HUES6 (cell line): ENCODE measurements around the gene SEMA4C.

Experiments
- H3K27ac ChIP-seq: 2 replicates; pipeline ENCODE4 v1.7.0; 2013; ENCODE audit warnings: low read depth, mild to moderate bottlenecking, low read length, inconsistent platforms
- H3K27me3 ChIP-seq: 2 replicates; pipeline ENCODE4 v1.6.1; 2013; ENCODE audit warnings: low read length; ENCODE audit not compliant: control insufficient read depth, insufficient read depth
- H3K36me3 ChIP-seq: 2 replicates; pipeline ENCODE4 v1.6.1; 2013; ENCODE audit warnings: low read length; ENCODE audit not compliant: control insufficient read depth, insufficient read depth
- H3K4me1 ChIP-seq: 2 replicates; pipeline ENCODE4 v1.6.1; 2013; ENCODE audit warnings: low read length; ENCODE audit not compliant: control insufficient read depth, insufficient read depth
- H3K4me3 ChIP-seq: 2 replicates; pipeline ENCODE4 v1.5.1; 2013; ENCODE audit warnings: low read depth, low read length
- H3K9ac ChIP-seq: one replicate; pipeline ENCODE4 v1.6.1; 2013; ENCODE audit warnings: mild to moderate bottlenecking, low read length
- H3K9me3 ChIP-seq: 2 replicates; pipeline ENCODE4 v1.6.1; 2013; ENCODE audit warnings: low read depth, low read length; ENCODE audit not compliant: control insufficient read depth, insufficient read depth

SEMA4C gene

GRCh38 chr2:96879545-96880040 lies 9.7 kb upstream of the SEMA4C start:
- H3K27me3 ChIP-seq: 0 out of 2 replicates have a peak, but pooled peaks cover 5% of the 10 kb centered on the region
- H3K27ac ChIP-seq: no peak overlapping the region
- H3K36me3 ChIP-seq: no peaks in the 10 kb centered on the region
- H3K4me3 ChIP-seq: no peak overlapping the region
- H3K9me3 ChIP-seq: no peaks in the 10 kb centered on the region
- H3K9ac ChIP-seq: no peak overlapping the region
- peaks cover 82% of the 10 kb centered on the region for H3K4me1 ChIP-seq

GRCh38 chr2:96878796-96879544 lies 9.1 kb upstream of the SEMA4C start:
- H3K4me1 ChIP-seq: peaks cover 82% of the 10 kb centered on the region
- no peak overlapping the region for H3K4me3 ChIP-seq
- no peaks in the 10 kb centered on the region for H3K36me3 ChIP-seq
- H3K9ac ChIP-seq: no peak overlapping the region
- H3K27me3 ChIP-seq: 0 out of 2 replicates have a peak, but pooled peaks cover 5% of the 10 kb centered on the region
- H3K27ac ChIP-seq: no peak overlapping the region
- H3K9me3 ChIP-seq: no peaks in the 10 kb centered on the region

DNA sequence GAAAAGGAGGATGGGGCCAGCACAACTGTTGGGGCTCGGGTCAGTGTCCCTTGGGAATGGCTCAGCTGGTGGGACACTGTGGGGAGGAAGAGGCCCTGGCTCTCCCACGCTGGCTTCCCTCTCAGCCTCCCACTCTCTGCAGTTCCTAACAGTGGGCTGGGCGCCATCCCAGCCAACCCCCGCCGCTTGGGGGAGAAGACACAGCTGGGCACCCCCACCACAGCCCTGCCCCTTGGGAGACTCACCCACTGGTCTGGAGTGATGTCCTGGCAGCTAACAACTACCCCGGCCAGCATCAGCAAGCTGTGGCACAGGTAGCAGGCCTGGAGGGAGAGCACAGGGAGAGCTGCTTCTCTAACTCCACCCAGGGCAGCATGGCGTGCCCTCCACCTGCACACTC lies 8.3 kb upstream of the SEMA4C start:
- Histone ChIP-seq H3K27me3 (no peaks in the 10 kb centered on the region), H3K9me3 (no peaks in the 10 kb centered on the region), H3K27ac (no peak overlapping the region), H3K4me3 (no peak overlapping the region), H3K4me1 (peaks cover 82% of the 10 kb centered on the region), H3K36me3 (no peaks in the 10 kb centered on the region), H3K9ac (no peak overlapping the region)

GRCh38 chr2:96877631-96878092 lies 7.8 kb upstream of the SEMA4C start:
- Histone ChIP-seq H3K9me3 (no peaks in the 10 kb centered on the region), H3K9ac (no peak overlapping the region), H3K4me3 (no peak overlapping the region), H3K27ac (no peak overlapping the region), H3K4me1 (peaks cover 82% of the 10 kb centered on the region), H3K27me3 (no peaks in the 10 kb centered on the region), H3K36me3 (no peaks in the 10 kb centered on the region)

GRCh38 chr2:96877042-96877451 lies 7.2 kb upstream of the SEMA4C start:
- no peaks in the 10 kb centered on the region for H3K9me3 ChIP-seq
- H3K27ac ChIP-seq: no peak overlapping the region
- no peak overlapping the region for H3K4me3 ChIP-seq
- H3K36me3 ChIP-seq: no peaks in the 10 kb centered on the region
- peaks cover 78% of the 10 kb centered on the region for H3K4me1 ChIP-seq
- H3K9ac ChIP-seq: no peak overlapping the region
- H3K27me3 ChIP-seq: no peaks in the 10 kb centered on the region

DNA sequence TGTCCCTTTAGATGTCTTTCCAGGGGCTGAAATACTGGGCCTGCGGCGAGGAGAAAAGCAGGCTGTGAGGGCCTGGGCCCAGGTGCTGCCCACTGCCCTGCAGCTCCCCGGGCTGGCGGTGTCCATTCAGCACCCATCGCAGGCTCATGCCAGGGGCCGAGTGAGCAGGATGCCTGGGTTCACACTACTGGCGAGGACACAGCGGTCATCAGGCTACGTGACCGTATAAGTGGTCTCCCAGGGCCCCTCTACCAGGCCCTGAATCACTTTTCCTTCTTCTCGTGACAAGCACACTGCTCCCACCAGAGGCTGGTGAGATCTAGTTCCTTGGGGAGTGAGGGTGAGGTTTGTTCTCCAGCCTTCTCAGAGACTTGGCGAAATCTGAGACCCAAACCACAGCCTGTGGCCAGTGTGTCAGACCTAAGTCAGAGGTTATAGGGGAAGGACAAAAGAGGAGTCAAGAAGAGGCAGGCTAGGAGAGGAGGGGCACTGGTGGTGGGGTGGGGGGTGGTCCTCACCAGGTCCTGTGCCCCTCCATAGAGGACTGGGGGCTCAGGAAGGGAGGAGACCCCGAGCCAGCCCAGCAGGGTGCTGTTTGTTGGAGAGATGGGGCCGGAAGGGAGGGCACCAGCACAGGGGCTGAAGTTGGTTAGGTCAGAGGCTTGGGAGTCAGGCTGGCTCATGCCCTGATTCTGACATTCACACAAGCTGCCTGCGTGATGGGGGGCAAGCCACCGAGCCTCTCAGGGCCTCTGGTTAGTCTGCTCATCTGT lies 6.6 kb upstream of the SEMA4C start:
- no peaks in the 10 kb centered on the region for H3K9me3 ChIP-seq
- H3K4me1 ChIP-seq: peaks cover 73% of the 10 kb centered on the region
- no peak overlapping the region for H3K27ac ChIP-seq
- H3K4me3 ChIP-seq: no peak overlapping the region
- no peaks in the 10 kb centered on the region for H3K27me3 ChIP-seq
- no peaks in the 10 kb centered on the region for H3K36me3 ChIP-seq
- H3K9ac ChIP-seq: peak overlapping the region; percentile 27

GRCh38 chr2:96875498-96876268 lies 5.8 kb upstream of the SEMA4C start:
- Histone ChIP-seq H3K27ac (no peak overlapping the region), H3K9me3 (no peaks in the 10 kb centered on the region), H3K4me1 (peaks cover 73% of the 10 kb centered on the region), H3K36me3 (no peaks in the 10 kb centered on the region), H3K9ac (peak overlapping the region; percentile 16), H3K4me3 (no peak overlapping the region), H3K27me3 (peaks cover 2% of the 10 kb centered on the region)

DNA sequence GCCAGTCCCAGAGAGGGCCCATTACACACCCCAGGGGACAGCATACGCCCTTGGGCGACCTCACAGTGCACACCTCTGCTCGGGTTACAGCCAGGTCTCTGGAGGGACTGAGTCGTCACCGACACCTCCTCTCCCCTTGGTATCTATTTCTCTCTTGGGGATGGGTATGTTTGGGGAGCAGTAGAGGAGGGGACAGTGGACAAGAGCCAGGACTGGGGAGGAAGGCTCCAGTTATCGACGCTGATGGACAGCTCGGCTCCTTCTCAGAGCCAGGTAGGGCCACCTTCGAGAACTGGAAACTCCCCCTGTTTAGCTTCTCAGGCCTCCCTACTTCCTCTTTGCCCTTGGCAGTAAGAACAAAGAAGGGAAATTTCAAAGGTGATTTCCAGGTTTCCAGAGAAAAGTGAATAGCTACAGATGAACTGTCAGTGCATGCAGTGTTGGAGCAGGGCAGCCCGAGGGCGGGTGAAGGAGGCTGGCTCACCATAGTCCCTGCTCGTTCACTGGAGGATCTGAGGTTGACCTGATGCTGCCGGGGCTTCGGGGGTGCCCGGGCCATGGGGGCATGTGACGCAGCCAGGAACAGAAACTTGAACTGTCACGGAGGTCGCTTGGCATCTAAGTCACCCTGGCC lies 4.4 kb upstream of the SEMA4C start:
- Histone ChIP-seq H3K4me3 (no peak overlapping the region), H3K9ac (peak overlapping the region; percentile 16), H3K4me1 (peaks cover 67% of the 10 kb centered on the region), H3K9me3 (no peaks in the 10 kb centered on the region), H3K27ac (no peak overlapping the region), H3K36me3 (no peaks in the 10 kb centered on the region), H3K27me3 (peaks cover 5% of the 10 kb centered on the region)

DNA sequence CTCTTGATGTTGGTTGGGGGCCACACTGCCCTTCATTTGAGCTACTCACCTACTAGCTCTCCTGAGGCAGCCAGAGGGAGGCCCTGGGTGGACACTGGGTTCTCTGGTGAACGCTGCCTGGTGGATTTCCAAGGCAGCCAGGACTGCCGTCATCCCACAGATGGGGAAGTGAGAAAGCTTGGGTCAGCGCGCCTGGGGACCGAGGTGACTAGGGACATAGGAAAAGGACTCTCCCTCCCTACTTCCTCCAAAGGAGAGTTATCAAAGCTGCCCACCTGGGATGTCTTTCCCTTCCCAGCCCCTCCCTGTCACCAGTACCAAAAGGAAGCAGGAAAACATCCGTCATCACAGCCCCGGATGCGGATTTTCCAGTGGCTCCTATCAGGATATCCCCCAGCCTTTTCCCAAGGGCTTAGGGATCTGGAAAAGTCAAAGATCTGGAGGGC lies 3.8 kb upstream of the SEMA4C start:
- no peak overlapping the region for H3K4me3 ChIP-seq
- H3K27ac ChIP-seq: no peak overlapping the region

GRCh38 chr2:96872591-96873349 lies 2.9 kb upstream of the SEMA4C start:
- no peak overlapping the region for H3K9ac ChIP-seq
- H3K9me3 ChIP-seq: no peaks in the 10 kb centered on the region
- H3K4me3 ChIP-seq: no peak overlapping the region
- H3K27me3 ChIP-seq: peaks cover 5% of the 10 kb centered on the region
- H3K27ac ChIP-seq: no peak overlapping the region
- peaks cover under 1% of the 10 kb centered on the region; the same call in 1 of the 2 replicates for H3K36me3 ChIP-seq
- H3K4me1 ChIP-seq: peaks cover 62% of the 10 kb centered on the region

More for the DNA sequence above, 3.8 kb upstream of the SEMA4C start:
- H3K36me3 ChIP-seq: no peaks in the 10 kb centered on the region
- no peak overlapping the region for H3K9ac ChIP-seq
- peaks cover 5% of the 10 kb centered on the region for H3K27me3 ChIP-seq
- no peaks in the 10 kb centered on the region for H3K9me3 ChIP-seq
- H3K4me1 ChIP-seq: peaks cover 66% of the 10 kb centered on the region
